Trophoblast cell (in vitro differentiated cells and primary cell): ENCODE data around the gene CALU.

Experiments used
- DNase-seq, 2 donors: peaks; one replicate each; pipeline ENCODE4 v3.0.0-alpha.2; 2016
- H2AFZ ChIP-seq: 2 replicates; pipeline ENCODE4 v1.6.1; 2013; ENCODE audit warnings: low read length, moderate library complexity, mild to moderate bottlenecking; ENCODE audit not compliant: insufficient read depth, poor library complexity
- H2AK5ac ChIP-seq: 2 replicates; pipeline ENCODE4 v1.6.1; 2013; ENCODE audit warnings: mild to moderate bottlenecking, low read length
- H2BK120ac ChIP-seq: 2 replicates; pipeline ENCODE4 v1.6.1; 2013; ENCODE audit warnings: low read length, mild to moderate bottlenecking, moderate library complexity; ENCODE audit not compliant: insufficient read depth, poor library complexity
- H2BK12ac ChIP-seq: 2 replicates; pipeline ENCODE4 v1.6.1; 2013; ENCODE audit warnings: mild to moderate bottlenecking, low read length, moderate library complexity
- H2BK5ac ChIP-seq: 2 replicates; pipeline ENCODE4 v1.6.1; 2013; ENCODE audit warnings: low read length, low read depth, moderate library complexity, mild to moderate bottlenecking; ENCODE audit not compliant: poor library complexity
- H3K14ac ChIP-seq: 2 replicates; pipeline ENCODE4 v1.6.1; 2013; ENCODE audit warnings: mild to moderate bottlenecking, low read length
- H3K18ac ChIP-seq: 2 replicates; pipeline ENCODE4 v1.6.1; 2013; ENCODE audit warnings: mild to moderate bottlenecking, low read length
- H3K23ac ChIP-seq: 2 replicates; pipeline ENCODE4 v1.6.1; 2013; ENCODE audit warnings: low read length
- H3K27ac ChIP-seq: 2 replicates; pipeline ENCODE4 v1.5.1; 2013; ENCODE audit warnings: low read depth, mild to moderate bottlenecking, inconsistent platforms, low read length, moderate library complexity
- H3K27me3 ChIP-seq: 2 replicates; pipeline ENCODE4 v1.6.1; 2013; ENCODE audit warnings: inconsistent platforms, mild to moderate bottlenecking, low read length, moderate library complexity; ENCODE audit not compliant: insufficient read depth
- H3K36me3 ChIP-seq, 2 experiments: 1 replicate in 1 of 2; 2 replicates in 1 of 2; pipeline ENCODE4 v1.6.1; 2013; ENCODE audit warnings: low read length in 2 of 2, mild to moderate bottlenecking in 2 of 2, moderate library complexity in 1 of 2; ENCODE audit not compliant: insufficient read depth in 2 of 2, control insufficient read depth in 1 of 2
- H3K4ac ChIP-seq: 2 replicates; pipeline ENCODE4 v1.6.1; 2013; ENCODE audit warnings: low read depth, mild to moderate bottlenecking, low read length, moderate library complexity
- H3K4me1 ChIP-seq, 2 experiments: 1 replicate in 1 of 2; 2 replicates in 1 of 2; pipeline ENCODE4 v1.6.1; 2013; ENCODE audit warnings: low read length in 2 of 2, mild to moderate bottlenecking in 2 of 2, moderate library complexity in 1 of 2; ENCODE audit not compliant: insufficient read depth in 2 of 2, control insufficient read depth in 1 of 2
- H3K4me2 ChIP-seq: 2 replicates; pipeline ENCODE4 v1.6.1; 2013; ENCODE audit warnings: inconsistent platforms, mild to moderate bottlenecking, low read length, moderate library complexity
- H3K4me3 ChIP-seq: 2 replicates; pipeline ENCODE4 v1.5.1; 2013; ENCODE audit warnings: mild to moderate bottlenecking, low read depth, low read length, inconsistent platforms
- H3K79me1 ChIP-seq: one replicate; pipeline ENCODE4 v1.6.1; 2013; ENCODE audit warnings: low read length
- H3K79me2 ChIP-seq: 2 replicates; pipeline ENCODE4 v1.6.1; 2013; ENCODE audit warnings: low read length, mild to moderate bottlenecking; ENCODE audit not compliant: control insufficient read depth, insufficient read depth, poor library complexity
- H3K9ac ChIP-seq: 2 replicates; pipeline ENCODE4 v1.6.1; 2013; ENCODE audit warnings: mild to moderate bottlenecking, low read length
- H3K9me3 ChIP-seq: 2 replicates; pipeline ENCODE4 v1.6.1; 2013; ENCODE audit warnings: low read depth, mild to moderate bottlenecking, control low read depth, inconsistent platforms, low read length; ENCODE audit not compliant: insufficient read depth
- H4K12ac ChIP-seq: 2 replicates; pipeline ENCODE4 v1.6.1; 2013; ENCODE audit warnings: low read depth, mild to moderate bottlenecking, low read length, moderate library complexity
- H4K8ac ChIP-seq: 2 replicates; pipeline ENCODE4 v1.6.1; 2013; ENCODE audit warnings: low read depth, mild to moderate bottlenecking, low read length, moderate library complexity
- H4K91ac ChIP-seq: one replicate; pipeline ENCODE4 v1.6.1; 2013; ENCODE audit warnings: low read depth, mild to moderate bottlenecking, low read length, moderate library complexity
- WGBS: extraction: QIAGEN DNeasy Blood & Tissue Kit; methylation state at CpG from one replicate; pipeline ENCODE4 v1.1.7; 2013; ENCODE audit warnings: missing lambda C conversion rate; ENCODE audit not compliant: insufficient read length, insufficient coverage; ENCODE audit errors: extremely low coverage; 5-methylcytosine and 5-hydroxymethylcytosine counted together

CALU gene

GRCh38 chr7:128694738-128695137, 44.4 kb upstream of the CALU start:
- Histone ChIP-seq H3K23ac (no peak overlapping the region), H3K4me2 (no peak overlapping the region), H3K36me3 (no peaks in the 10 kb centered on the region), H3K9ac (no peak overlapping the region), H3K14ac (no peak overlapping the region), H4K91ac (no peak overlapping the region), H3K4ac (no peak overlapping the region), H3K79me1 (no peaks in the 10 kb centered on the region), H2BK120ac (no peak overlapping the region), H2AK5ac (no peak overlapping the region), H4K8ac (no peak overlapping the region), H3K27ac (no peak overlapping the region), H3K27me3 (peaks cover 12% of the 10 kb centered on the region), H2BK5ac (no peak overlapping the region), H3K4me3 (no peak overlapping the region), H4K12ac (no peak overlapping the region), H2BK12ac (no peak overlapping the region), H3K4me1 (peaks cover 3 to 6% of the 10 kb centered on the region in 2 experiments), H3K9me3 (peaks cover 6% of the 10 kb centered on the region), H3K79me2 (no peaks in the 10 kb centered on the region), H2AFZ (no peak overlapping the region), H3K18ac (no peak overlapping the region)
- no peak for DNase-seq
- WGBS = no CpG with 5 or more reads among the region's 2 CpGs

- Histone ChIP-seq H2AFZ (peak overlapping the region; percentile 69), H3K4ac (no peak overlapping the region), H3K27ac (no peak overlapping the region), H3K4me2 (peak overlapping the region; percentile 75), H3K14ac (no peak overlapping the region), H3K9me3 (peaks cover 6% of the 10 kb centered on the region), H3K18ac (no peak overlapping the region), H4K8ac (peak overlapping the region; percentile 25), H2BK120ac (no peak overlapping the region), H2AK5ac (no peak overlapping the region), H3K27me3 (peaks cover 12% of the 10 kb centered on the region), H3K4me3 (peak overlapping the region; percentile 60), H3K36me3 (no peaks in the 10 kb centered on the region), H3K79me1 (no peaks in the 10 kb centered on the region), H4K91ac (no peak overlapping the region), H2BK12ac (no peak overlapping the region), H3K79me2 (no peaks in the 10 kb centered on the region), H3K23ac (no peak overlapping the region), H2BK5ac (no peak overlapping the region), H4K12ac (no peak overlapping the region), H3K9ac (no peak overlapping the region), H3K4me1 (peaks cover 3 to 6% of the 10 kb centered on the region in 2 experiments)
- WGBS = no CpG with 5 or more reads among the region's 37 CpGs
- DNase-seq = peak; percentile 38 to 44
These were observed 41.8 kb upstream of the CALU start for GRCh38 chr7:128697302-128697905.

GRCh38 chr7:128699196-128699712, 39.9 kb upstream of the CALU start:
- WGBS = no CpG with 5 or more reads among the region's 3 CpGs
- H4K12ac ChIP-seq = no peak overlapping the region
- no peak overlapping the region for H3K9ac ChIP-seq
- H3K14ac ChIP-seq = no peak overlapping the region
- no peak overlapping the region for H3K4ac ChIP-seq
- H3K23ac ChIP-seq = no peak overlapping the region
- no peak overlapping the region for H3K18ac ChIP-seq
- no peak overlapping the region for H2BK5ac ChIP-seq
- DNase-seq = no peak
- no peaks in the 10 kb centered on the region for H3K79me1 ChIP-seq
- H3K27me3 ChIP-seq = peaks cover 12% of the 10 kb centered on the region
- H2BK12ac ChIP-seq = no peak overlapping the region
- H2AFZ ChIP-seq = no peak overlapping the region
- H3K4me1 ChIP-seq = peaks cover 3 to 8% of the 10 kb centered on the region in 2 experiments
- H3K27ac ChIP-seq = no peak overlapping the region
- no peak overlapping the region for H2AK5ac ChIP-seq
- no peaks in the 10 kb centered on the region for H3K79me2 ChIP-seq
- no peak overlapping the region for H2BK120ac ChIP-seq
- peaks cover 2% of the 10 kb centered on the region for H3K9me3 ChIP-seq
- H3K36me3 ChIP-seq = no peaks in the 10 kb centered on the region
- no peak overlapping the region for H4K91ac ChIP-seq
- no peak overlapping the region for H4K8ac ChIP-seq
- no peak overlapping the region for H3K4me2 ChIP-seq
- H3K4me3 ChIP-seq = no peak overlapping the region

- Histone ChIP-seq H4K91ac (no peak overlapping the region), H2BK12ac (no peak overlapping the region), H3K4me2 (no peak overlapping the region), H3K9ac (no peak overlapping the region), H3K4me1 (peaks cover 3 to 10% of the 10 kb centered on the region in 2 experiments), H3K23ac (no peak overlapping the region), H2BK5ac (no peak overlapping the region), H4K8ac (no peak overlapping the region), H3K79me2 (no peaks in the 10 kb centered on the region), H3K14ac (no peak overlapping the region), H3K4me3 (no peak overlapping the region), H3K27ac (no peak overlapping the region), H2AFZ (no peak overlapping the region), H2BK120ac (no peak overlapping the region), H4K12ac (no peak overlapping the region), H3K9me3 (peaks cover 2% of the 10 kb centered on the region), H3K79me1 (no peaks in the 10 kb centered on the region), H3K27me3 (peaks cover 12% of the 10 kb centered on the region), H3K18ac (no peak overlapping the region), H3K4ac (no peak overlapping the region), H2AK5ac (no peak overlapping the region), H3K36me3 (no peaks in the 10 kb centered on the region)
- WGBS = no CpG with 5 or more reads among the region's 1 CpG
- no peak for DNase-seq
These were observed 39.3 kb upstream of the CALU start for GRCh38 chr7:128699895-128700294.
